Glomerular endothelial cell (primary cell): ENCODE measurements around the gene TIGD6. TPM values are rescaled to one million over a fixed set of nuclear protein-coding genes. Genes with fewer than 3 reads are reported as not detected.
A peak's percentile ranks its signal among the peaks of the same experiment; 100 is the strongest.
"Not testable (repeated sequence)": the region's sequence is repeated elsewhere in the genome, so short reads cannot be mapped to it uniquely, and the experiment has no call there.

Experiments used
- DNase-seq: peaks from one replicate; pipeline ENCODE4 v3.0.0-alpha.2; 2011; ENCODE audit warnings: low read depth, low spot score; ENCODE audit errors: extremely low read depth
- total RNA-seq: library from RNA; depleted of rRNA; stranded (reverse); fragments of >200 nt; gene quantifications from 2 replicates; pipeline ENCODE4 v1.2.3, GENCODE V29; 2015

The TIGD6 gene
- total RNA-seq, result 4.1 and 5.4 TPM in 2 replicates

DNA sequence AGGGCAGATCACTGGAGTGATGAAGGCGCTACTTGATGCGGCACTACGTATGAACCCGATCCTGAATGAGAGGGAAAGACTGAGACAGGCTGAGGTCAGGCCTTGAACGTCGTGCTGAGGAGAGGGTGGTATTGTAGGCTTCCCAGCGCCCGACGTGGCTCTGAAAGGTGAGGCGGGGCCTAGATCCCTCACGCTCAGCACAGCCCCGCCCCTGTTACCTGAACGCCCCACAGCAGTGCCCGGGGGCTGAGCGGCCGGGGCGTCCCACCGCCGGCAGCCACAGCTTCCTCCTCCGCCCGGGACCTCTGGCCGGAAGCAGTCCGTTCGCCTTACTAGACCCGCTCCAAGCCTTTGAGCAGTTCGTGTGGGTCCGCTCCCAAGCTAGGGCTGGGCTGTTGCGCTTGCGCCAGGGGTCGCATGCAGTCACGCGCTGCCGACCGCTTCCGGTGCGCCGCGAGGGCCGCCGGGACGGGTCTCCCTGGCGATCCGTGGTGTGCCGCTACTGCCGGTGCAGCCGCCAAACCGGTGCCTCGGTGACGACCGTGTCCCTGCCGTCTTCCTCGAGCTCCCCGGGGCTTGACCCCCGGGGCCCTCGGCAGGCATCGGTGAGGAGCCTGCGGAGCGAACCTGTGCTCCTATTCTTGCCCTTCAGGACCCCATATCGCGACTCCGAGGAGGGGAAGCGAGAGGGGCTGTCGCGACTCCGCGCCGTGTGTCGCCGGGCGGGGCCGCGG is at the start of gene TIGD6, which contains the start of gene HMGXB3:
TSS of gene TIGD6 (minus strand) at position 399 of the 734 bp plus-strand sequence. CDS start 4,306 bp downstream, outside the sequence.
TSS of gene HMGXB3 (plus strand) at position 484 of the 734 bp plus-strand sequence. CDS start 4,114 bp downstream, outside the sequence.
- no peak for DNase-seq

DNA sequence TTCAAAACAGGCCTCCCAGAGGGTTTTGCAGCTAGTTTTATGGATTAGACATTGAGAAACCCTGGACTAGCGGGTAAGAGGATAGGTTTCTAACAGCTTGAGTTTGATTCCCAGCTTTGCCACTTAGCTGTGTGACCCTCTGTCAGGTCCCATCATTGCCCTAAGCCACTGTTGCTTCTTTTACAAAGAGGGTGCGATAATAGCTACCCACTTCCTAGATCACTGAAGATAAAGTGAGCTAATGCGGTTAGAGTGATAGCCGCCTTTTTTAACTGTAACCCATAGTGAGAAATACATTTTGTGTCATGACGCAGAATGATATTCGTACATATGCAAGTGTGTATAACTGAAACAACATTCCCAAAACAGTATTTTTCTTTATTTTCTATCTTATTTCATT is 45.6 kb upstream of the TIGD6 start:
- no peak for DNase-seq

DNA sequence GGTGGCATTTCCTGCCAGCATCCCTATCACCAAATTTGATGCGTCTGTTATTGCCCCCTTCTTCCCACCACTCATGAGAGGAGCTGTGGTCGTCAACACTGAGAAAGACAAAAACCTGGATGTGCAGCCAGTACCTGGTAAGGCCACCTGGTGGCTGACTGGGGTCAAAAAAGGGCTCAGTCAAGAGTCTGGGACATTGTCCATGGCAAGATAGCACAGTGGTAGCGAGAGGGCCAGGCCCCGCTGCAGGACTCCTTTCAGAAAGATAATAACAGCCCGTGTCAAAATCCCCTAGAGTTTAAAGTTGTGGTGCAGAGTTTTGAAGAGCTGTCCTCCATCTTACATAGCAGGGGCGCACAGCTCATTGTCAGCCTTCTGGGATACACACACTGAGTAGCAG is 45.1 kb upstream of the TIGD6 start:
- no peak for DNase-seq

DNA sequence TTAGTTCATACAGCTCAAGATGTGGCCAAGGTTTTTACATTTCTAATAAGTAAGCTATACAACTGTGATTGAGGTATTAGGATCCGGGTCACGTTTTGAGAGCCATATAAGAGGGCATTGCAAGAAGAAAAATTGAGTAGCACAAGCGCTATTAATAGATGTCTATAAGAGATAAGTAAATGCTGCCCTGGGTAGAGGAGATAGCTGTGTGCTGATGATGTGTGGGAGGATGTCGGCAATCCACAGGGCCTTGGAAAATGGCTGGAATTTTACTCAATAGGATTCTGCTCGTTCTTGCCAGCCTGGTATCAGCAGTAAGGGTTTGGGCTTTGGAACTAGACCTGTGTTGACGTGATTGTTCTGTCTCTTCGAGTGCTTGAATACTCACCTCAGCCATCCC is 44.3 kb upstream of the TIGD6 start:
- no peak for DNase-seq

DNA sequence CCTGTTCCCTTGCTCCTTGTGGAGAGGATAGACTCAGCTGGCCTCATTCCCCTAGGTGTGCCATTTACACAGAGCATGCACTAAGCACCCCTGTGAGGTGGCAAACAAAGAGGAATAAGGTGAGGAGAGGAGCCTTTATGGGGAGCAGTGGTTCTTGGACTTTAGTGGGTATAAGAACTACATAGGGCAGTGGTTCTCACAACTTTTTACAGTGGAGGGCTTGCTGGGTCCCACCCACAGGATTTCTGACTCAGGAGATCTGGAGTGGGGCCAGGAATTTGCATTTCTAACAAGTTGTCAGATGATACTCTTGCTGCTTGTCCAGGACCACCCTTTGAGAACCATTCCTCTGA is 43.9 kb upstream of the TIGD6 start:
- DNase-seq, result no peak

DNA sequence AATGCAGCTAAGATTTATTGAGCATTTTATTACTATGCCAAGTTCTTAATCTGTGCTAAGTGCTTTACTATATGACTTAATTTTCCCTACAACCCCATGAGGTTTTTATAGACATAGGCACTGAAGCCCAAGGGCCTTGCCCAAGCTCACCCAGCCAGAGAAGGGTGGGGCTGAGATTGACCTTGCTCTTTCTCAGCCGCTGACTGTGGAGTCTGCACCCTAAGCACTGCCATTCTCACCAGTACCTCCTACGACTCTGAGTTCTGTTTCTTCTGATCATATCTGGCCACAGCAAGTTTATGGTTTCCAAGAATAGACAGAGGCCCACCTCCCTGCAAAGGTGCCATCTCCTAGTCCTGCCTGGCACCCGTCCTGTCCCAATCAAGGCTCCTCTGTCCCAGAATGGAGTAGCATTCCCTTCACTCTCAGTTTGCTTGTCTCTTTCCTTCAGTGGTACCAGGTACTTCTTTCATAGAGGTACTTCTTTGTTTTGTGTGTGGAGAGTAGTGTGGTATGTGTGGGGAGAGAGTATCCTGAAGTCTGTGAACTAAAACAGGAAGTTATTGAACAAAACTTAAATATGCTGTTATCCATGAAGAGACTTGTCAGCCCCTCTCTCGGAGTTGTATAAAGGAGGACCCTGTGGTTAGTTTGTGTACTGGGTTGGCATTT is 43.3 kb upstream of the TIGD6 start:
- no peak for DNase-seq

DNA sequence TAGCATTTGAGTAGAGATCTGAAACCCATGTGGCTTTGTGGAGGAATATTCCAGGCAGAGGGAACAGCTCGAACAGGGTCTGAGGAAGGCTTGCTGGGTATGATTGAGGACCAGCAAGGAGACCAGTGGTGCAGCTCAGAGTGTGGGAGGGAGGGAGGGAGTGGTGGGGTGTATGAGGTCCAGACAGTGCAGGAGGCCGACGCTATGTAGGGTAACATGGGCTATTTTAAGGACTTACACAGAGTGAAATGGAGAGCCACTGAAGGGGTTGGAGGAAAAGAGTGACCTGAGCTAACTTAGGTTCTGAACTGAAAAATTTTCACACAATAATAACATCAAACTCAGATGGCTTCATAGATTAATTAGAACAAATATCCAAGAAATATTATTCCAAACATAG is 42.0 kb upstream of the TIGD6 start:
- DNase-seq, result no peak

DNA sequence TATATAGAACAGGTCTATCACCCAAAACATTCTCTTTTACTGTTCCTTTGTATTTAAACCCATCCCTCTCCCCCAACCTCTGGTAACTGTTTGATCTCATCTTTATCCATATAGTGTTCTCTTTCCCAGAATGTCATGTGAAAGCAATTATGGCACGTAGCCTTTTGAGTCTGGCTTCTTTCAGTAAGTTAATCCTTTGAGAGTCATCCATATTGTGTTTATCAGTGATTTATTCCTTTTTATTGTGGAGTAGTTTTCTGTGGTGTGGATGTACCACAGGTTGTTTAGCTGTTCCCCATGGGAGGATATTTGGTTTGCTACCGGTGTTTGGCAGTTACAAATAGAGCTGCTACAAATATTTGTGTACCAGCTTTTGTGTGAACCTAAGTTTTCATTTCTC is 38.1 kb upstream of the TIGD6 start:
- DNase-seq, result no peak

DNA sequence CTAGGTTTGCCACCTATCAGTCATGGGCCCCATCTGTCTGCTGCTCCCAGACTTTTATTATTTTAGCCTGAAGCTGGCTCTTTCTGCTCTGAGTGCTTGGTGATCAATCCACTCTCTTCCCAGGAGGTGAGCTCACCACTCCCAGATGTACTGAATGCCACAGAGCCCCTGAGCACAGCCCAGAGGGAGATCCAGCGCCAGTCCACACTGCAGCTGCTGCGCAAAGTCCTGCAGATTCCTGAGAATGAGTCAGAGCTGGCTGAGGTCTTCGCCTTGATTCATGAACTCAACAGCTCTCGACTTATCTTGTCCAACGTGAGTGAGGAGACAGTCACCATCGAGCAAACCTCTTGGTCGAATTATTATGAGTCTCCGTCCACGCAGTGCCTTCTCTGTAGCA is 36.1 kb upstream of the TIGD6 start:
- DNase-seq, result no peak

DNA sequence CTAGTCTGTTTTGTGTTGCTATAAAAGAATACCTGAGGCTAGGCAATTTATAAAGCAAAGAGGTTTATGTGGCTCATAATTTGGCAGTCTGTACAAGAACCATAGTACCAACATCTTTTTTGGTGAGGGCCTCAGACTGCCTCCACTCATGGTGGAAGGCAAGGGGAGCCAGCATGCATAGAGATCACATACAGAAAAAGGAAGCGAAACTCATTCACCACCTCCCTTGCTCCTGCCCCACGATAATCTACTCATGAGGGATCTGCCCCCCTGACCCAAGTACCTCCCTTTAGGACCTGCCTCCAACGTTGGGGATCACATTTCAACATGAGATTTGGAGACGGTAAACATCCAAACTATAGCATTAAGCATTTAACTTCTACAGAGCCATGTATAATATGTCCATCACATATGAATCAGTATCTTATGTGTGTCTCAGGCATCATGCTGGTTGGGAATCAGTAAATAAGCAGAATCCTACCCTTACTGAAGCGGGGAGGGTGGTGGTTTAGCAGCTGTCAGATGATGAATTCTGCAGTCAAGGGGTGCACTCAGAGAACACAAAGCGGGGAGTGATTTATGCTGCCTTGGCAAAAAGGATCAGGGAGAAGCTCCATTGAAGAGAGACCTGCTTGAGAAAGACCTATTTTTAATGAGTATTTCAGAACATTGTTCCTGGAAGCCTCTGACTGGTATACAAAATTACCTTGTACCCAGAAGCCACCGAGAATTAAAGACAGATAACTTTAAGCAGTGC is 34.9 kb upstream of the TIGD6 start:
- no peak for DNase-seq

DNA sequence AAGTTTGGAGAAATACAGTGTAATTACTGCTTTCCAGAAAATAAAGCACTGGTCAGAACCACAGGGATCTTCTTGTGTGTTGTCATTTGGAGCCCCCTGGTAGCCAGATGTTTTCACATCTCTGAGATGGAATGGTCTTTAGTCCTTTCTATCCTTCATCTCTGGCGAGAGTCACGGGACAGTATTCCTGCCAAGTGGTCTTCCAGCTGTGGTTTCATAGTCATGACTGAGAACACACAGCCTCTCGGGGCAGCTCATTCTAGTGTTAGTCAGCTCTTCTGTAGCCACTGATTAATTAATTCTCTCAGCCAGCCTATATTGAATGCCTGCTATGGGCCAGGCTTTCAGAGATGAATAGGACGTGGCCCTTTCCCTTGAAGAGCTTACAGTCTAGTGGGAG is 34.2 kb upstream of the TIGD6 start:
- DNase-seq, result no peak

DNA sequence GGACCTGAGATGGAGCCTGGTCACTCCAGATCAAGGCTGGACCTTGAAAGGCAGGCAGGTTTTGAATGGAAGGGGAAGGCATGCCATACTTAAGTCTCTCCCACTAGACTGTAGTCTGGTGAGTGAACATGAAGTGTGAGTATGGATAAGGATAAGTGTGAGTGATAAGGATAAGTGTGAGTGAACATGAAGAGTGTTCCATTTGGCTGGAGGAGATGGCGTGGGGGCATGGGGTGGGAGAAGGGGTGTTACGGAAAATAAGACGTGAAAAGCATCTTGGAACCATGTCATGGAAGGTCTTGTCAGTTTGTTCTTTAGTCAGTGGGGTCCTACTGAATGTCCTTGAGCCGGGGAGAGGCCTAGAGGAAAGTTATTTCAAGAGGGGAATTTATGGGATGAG is 32.9 kb upstream of the TIGD6 start:
- no peak for DNase-seq

DNA sequence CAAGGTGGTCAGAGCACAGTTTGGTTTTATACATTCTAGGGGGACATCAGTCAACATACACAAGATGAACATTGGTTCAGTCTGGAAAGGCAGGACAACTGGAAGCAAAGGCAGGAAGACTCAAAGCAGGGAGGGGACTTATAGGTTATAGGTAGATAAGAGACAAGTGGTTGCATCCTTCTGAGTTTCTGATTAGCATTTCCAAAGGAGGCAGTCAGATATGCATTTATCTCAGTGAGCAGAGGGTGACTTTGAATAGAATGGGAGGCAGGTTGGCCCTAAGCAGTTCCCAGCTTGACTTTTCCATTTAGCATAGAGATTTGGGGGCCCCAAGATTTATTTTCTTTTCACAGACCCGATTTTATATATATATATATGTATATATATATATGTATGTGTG is 27.6 kb upstream of the TIGD6 start:
- not testable (repeated sequence) for DNase-seq

DNA sequence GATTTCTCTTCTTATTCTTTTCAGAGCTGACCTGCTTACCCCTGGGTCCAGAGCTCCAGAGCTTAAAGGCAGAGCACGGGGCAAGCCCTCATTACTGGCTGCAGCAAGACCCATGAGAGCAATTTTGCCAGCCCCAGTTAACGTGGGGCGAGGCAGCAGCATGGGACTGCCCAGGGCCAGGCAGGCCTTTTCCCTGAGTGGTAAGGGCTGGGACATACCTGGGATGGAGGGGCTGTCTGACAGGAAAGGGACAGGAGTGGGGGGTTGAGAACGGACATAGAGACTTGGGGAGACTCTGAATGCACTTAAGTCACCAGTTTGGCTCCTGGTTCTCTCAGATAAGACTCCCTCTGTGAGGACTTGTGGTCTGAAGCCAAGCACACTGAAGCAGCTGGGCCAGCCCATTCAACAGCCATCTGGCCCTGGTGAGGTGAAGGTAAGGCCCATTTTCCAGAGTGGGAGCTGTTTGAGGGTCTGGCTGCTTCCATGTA is 26.3 kb upstream of the TIGD6 start:
- DNase-seq, result no peak

DNA sequence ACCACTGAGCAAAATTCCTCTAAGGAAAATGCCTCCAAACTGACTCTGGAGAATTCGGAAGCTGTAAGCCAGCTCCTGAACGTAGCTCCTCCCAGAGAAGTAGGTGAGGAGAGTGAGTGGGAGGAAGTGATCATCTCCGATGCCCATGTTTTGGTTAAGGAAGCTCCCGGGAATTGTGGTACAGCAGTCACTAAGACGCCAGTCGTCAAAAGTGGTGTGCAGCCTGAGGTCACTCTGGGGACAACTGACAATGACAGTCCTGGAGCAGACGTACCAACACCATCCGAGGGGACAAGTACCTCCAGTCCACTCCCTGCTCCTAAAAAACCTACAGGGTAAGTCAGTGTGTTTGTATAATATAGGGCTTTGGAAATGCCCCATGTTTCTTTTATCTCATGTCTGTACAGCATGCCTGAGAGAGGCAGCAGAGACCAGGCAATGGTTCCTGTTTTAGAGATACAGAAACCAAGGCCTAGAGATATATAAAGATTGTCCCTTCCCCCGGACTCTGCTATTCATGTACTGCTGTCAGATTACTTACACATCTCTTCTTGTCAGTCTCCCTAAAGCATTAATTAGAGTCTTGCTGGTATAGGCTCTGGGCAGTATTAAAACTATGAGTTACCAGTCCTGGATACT is 24.0 kb upstream of the TIGD6 start:
- DNase-seq, result no peak

DNA sequence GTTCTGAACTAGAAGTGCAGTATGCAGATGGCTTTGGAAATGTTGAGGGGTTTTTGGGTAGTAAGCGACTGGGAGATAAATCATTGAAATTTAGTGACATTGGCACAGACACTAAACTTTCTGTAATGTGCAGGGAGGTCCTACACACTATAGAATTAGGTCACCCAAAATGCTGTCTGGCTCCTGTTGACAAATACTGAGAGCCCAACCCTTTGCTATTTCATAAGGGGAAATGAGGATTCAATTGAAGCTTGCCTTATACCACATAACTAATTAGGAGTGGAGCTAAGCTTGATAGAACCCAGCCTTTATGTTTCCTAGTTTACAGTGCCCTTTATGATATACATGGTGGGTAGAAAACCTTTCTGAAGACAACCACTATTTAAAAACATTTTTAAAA is 22.7 kb upstream of the TIGD6 start:
- no peak for DNase-seq

DNA sequence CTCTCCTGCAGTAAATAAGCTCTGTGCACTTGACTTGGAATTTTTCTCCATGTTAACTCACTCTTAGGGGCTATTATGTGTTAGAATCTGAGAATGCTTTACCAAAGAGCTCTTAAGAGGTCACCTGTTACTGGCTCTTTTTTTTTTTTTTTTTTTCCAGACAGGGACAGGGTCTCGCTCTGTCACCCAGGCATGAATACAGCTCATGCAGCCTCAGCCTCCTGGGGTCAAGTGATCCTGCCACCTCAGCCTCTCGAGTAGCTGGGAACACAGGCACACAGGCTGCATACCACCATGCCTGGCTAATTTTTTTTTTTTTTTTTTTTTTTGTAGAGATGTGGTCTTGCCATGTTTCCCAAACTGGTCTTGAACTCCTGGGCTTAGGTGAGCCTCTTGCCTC is 22.2 kb upstream of the TIGD6 start:
- DNase-seq, result no peak

DNA sequence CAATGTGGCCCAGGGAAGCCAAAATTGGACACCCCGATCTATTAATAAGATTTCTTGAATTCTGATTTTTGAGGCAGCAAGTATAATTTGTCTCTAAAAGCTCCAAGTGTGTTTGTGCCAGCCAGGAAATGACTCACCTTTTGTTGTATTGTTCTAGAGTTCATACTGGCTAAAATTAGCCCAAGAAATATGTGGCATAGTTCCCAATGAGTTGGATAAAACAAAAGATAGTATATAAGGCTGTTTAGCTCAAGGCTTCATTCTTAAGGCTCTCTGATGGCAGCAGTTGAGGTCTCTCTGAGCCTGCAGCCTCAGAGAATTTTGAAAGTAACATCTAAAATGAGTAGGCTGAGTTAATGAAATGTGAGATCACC is 21.7 kb upstream of the TIGD6 start:
- peak; percentile 95 for DNase-seq

DNA sequence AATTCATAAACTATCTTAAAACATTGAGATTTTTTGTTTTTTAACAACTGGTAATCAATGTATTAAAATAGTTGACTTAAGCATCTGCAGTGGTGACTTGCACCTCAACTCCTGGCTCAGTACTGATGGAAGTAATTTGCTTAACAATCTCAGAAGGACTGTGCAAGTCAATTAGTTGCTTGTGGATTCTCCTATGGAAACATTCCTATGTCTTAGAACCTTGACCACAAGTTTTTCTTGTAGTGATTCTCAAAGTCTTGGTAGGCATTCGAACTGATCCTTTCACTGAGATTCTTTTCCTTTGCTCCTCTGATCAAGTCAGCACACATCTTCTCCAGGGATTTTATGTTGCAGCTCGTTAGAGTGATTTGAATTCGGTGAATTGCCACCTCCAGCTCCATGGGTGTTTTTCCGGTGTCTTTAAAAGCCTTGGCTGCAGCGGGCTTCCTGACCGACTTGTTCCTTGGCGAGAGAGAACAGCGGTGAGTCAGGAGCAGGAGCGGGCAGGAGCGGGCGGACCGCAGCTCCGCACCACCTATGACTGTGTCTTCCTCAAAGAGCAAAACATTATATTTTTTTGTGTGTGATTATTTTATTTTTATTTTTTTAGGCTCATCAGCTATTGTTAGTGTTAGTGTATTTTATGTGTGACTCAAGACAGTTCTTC is 21.2 kb upstream of the TIGD6 start:
- no peak for DNase-seq

DNA sequence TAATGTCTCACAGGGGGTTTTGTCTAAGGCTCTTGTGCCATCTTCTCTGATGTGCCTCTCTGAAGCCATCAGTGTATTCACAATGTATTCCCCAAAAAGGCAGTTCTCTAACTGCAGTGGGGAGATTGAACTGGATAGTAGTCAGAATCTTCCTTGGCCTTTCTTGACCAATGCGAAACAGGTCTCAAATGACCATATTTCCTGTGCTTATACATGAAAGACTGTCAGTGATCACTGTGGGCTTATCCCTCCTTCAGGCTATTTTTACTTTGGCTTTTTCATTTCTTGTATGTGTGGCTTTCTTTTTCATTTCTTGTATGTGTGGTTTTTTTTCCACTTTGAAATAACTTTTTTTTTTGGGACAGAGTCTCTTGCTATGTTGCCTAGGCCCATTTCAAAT is 19.8 kb upstream of the TIGD6 start:
- no peak for DNase-seq
